PC-9 (cell line): ENCODE measurements around the gene TMED4.

Experiments used
- CTCF ChIP-seq: fragments of 200-600 bp; sonication (generic); conservative IDR thresholded peaks from 2 replicates; pipeline ENCODE4 v1.6.1; 2017; ENCODE audit warnings: mixed run types, antibody characterized with exemption, mild to moderate bottlenecking, moderate library complexity
- EZH2 ChIP-seq: fragments of 200-600 bp; sonication (generic); IDR thresholded peaks from 2 replicates; pipeline ENCODE4 v1.8.0; 2017; ENCODE audit warnings: antibody characterized with exemption, low read depth

- TF ChIP-seq CTCF, result no peak
- no peak for TF ChIP-seq EZH2
Measured at GRCh38 chr7:44607141-44608068, 25.4 kb upstream of the TMED4 start.
